Measurements from ENCODE around the gene TARS1.
"Not testable (repeated sequence)": the region's sequence is repeated elsewhere in the genome, so short reads cannot be mapped to it uniquely, and the experiment has no call there.

Gene TARS1

DNA sequence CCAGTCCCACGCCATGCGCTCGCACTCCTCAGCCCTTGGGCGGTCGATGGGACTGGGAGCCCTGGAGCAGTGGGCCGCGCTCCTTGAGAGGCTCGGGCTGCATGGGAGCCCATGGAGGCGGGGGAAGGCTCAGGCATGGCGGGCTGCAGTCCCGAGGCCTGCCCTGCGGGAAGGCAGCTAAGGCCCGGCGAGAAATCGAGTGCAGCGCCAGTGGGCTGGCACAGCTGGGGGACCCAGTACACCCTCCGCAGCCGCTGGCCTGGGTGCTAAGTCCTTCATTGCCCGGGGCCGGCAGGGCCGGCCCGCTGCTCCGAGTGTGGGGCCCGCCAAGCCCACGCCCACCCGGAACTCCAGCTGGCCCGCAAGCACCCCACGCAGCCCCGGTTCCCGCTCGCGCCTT lies 74.6 kb downstream of the TARS1 start:
- H3K4me1 ChIP-seq (ENCODE audit: control extremely low read depth in 1 of 4, control insufficient read depth in 4 of 4, insufficient read depth in 4 of 4, low read length in 3 of 4); CTCF ChIA-PET; POLR2A ChIA-PET; H3K9me3 ChIP-seq (ENCODE audit: control extremely low read depth in 1 of 5, control insufficient read depth in 4 of 5, insufficient read depth in 2 of 5, low read depth in 1 of 5, low read length in 4 of 5); H3K4me3 ChIP-seq (ENCODE audit: control insufficient read depth in 1 of 7, extremely low read depth in 1 of 7, insufficient read depth in 4 of 7, low read depth in 2 of 7, low read length in 6 of 7); DNase-seq; H3K27ac ChIP-seq (ENCODE audit: insufficient read depth in 1 of 2, low read depth in 1 of 2, low read length in 2 of 2, poor library complexity in 1 of 2, severe bottlenecking in 2 of 2); H3K27me3 ChIP-seq (replicated peaks in 2 of 5; ENCODE audit: control insufficient read depth in 4 of 5, insufficient read depth in 5 of 5, low read length in 4 of 5); H3K36me3 ChIP-seq (ENCODE audit: control insufficient read depth in 4 of 4, insufficient read depth in 4 of 4, low read length in 3 of 4): not testable (repeated sequence)
- WGBS (ENCODE audit: insufficient coverage) = 98% methylated on average over 21 of the region's 32 CpGs

DNA sequence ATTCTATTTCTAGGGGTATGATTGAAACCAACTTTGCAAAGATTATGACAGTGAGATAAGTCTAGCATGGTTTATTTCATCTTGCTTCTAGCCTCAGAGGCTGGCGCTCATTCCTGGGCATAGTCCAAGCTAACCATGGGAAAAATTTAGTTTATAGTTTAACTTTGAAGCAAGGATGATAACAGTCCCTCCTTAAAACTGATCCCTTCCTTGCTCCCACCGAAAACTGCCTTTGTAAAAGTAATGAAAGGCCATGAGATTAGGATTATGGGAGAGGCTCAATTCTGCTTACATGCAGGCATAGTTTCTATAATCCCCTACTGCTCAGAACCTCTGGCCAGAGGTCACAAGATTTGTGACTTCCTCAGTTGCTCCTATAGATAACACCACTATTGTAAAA lies 75.7 kb downstream of the TARS1 start:
- H3K4me1 ChIP-seq (ENCODE audit: control extremely low read depth in 1 of 4, control insufficient read depth in 4 of 4, insufficient read depth in 4 of 4, low read length in 3 of 4) = no peaks in the 10 kb centered on the region
- DNase-seq = no peak
- no peaks in the 10 kb centered on the region for H3K27me3 ChIP-seq (replicated peaks in 2 of 5; ENCODE audit: control insufficient read depth in 4 of 5, insufficient read depth in 5 of 5, low read length in 4 of 5)
- ChIA-PET POLR2A (no interaction called here), CTCF (interaction anchor here (0.6 kb wide), 1 partner anchor 10 kb away, joined by 3 read pairs; no protein-coding TSS in a partner anchor)
- H3K9me3 ChIP-seq (ENCODE audit: control extremely low read depth in 1 of 5, control insufficient read depth in 4 of 5, insufficient read depth in 2 of 5, low read depth in 1 of 5, low read length in 4 of 5) = peaks cover 0 to 5% (median 0%) of the 10 kb centered on the region in 5 experiments
- no peak overlapping the region for H3K4me3 ChIP-seq (ENCODE audit: control insufficient read depth in 1 of 7, extremely low read depth in 1 of 7, insufficient read depth in 4 of 7, low read depth in 2 of 7, low read length in 6 of 7)
- H3K27ac ChIP-seq (ENCODE audit: insufficient read depth in 1 of 2, low read depth in 1 of 2, low read length in 2 of 2, poor library complexity in 1 of 2, severe bottlenecking in 2 of 2) = no peak overlapping the region
- no peaks in the 10 kb centered on the region for H3K36me3 ChIP-seq (ENCODE audit: control insufficient read depth in 4 of 4, insufficient read depth in 4 of 4, low read length in 3 of 4)
- WGBS (ENCODE audit: insufficient coverage) = 100% methylated on average over 1 of the region's 2 CpGs
